DMS53 (cell line): ENCODE results near the gene LRRC30.
A peak's percentile ranks its signal among the peaks of the same experiment; 100 is the strongest.

Experiments used
- DNase-seq: peaks from one replicate; lab custom pipeline; 2025; lab: John Stamatoyannopoulos, UW

Gene LRRC30

GRCh38 chr18:7237673-7238272 is 6.9 kb downstream of the LRRC30 start:
- no peak for DNase-seq

GRCh38 chr18:7242926-7243325 is 12.0 kb downstream of the LRRC30 start:
- no peak for DNase-seq

GRCh38 chr18:7248877-7249276 is 18.0 kb downstream of the LRRC30 start:
- DNase-seq: no peak

- no peak for DNase-seq
Measured at GRCh38 chr18:7254163-7254562, 23.3 kb downstream of the LRRC30 start.

DNA sequence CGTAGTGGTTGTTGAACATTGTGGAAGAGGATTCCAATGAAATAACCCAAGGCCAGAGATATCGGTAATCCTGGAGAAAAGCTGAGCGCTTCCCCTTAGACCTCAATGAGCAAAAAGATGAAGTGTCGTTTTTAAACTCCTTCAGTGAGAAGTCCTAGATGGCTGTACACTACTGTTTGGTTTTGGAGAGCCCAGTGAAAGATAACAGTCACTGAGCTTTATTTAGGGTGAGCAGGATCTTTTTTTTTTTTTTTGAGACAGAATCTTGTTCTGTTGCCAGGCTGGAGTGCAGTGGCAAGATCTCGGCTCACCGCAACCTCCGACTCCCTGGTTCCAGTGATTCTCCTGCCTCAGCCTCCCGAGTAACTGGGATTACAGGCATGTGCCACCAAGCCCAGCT is 24.2 kb downstream of the LRRC30 start:
- DNase-seq: no peak

DNA sequence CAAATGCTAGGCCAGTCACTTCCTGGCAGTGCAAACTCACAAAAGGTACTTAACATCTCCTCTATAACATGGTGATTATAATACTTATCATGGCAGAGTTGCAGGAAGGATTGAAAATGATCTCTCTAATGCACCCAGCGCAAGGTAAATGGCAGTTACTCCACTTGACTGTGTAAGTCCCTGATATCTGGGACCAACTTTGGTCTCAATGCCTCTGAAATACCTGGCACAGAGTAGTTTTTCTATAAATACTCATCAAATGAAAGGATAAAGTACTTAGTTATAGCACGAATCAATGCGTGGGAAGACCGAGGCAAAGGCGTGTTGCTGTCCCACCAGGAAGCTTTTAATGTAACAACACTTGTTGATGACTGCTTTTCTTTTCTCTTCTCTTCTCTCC is 24.8 kb downstream of the LRRC30 start:
- no peak for DNase-seq

DNA sequence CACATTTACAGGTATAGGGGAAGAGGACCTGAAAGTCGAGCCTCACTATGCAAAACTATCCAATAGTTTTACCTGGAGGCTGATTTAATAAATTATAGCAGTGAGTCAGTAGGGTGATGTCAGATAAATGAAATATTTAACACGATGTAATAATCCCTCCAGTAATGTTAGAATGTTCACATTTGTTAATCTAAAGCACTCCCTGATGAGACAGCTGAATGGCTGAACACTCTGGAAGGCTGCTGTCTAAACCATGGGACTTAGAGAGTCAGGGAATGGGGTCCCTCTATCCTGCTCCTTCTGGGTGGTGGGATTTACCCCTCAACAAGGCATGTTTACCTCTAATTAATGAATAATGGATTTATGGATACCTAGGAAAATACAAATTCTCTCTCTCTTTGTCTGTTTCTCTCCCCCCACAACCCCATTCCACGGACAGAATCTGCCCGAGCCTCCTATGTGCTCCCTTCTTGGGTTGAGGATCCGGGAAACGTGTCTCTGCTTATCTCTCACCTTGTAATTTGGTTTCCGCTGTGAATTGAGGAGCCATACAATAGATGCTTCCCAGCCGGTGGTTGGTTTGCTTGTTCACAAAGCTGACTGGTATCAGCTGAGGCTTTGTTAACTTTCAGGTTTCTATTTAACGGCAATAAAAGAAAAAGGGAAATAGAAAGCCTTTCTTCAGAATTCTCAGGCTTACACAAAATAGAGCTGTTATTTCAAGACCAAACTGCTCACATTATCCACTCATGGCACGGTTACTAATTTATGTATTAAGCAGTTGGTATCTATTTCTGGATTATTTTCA is 25.9 kb downstream of the LRRC30 start:
- no peak for DNase-seq

DNA sequence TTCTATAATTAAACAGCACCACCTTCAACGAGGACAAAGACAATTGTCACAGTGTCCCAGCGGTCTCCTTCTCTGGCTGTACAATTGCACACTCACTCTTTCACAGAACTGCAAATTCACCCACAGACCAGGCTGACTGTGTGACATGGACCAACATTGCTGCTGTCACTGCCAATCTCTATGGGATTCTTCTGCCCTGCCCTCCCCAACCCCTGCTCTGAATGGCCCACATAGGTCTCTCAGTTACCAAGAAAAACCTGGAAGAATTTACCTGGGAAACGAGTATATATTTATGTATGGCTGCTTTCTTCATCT is 26.5 kb downstream of the LRRC30 start:
- no peak for DNase-seq

DNA sequence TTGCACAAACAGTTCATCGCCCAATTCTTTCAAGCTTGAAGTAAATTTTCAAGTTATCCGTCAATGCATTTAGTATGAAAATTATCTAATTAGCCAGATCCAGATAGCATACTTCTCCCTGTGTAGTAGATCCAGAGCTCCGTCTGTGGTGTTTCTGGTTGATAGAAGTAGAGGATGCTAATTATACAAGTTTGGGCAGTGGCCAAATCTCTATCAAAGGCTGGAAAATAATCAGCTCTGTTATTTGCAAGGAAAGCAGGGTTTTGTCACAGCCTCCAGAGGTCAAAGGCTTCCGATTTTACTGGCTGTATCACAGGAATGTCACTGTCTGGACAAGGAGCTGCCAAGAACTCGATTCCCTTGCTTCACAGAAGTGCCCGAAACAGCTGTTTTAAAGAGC is 28.6 kb downstream of the LRRC30 start:
- DNase-seq: no peak

DNA sequence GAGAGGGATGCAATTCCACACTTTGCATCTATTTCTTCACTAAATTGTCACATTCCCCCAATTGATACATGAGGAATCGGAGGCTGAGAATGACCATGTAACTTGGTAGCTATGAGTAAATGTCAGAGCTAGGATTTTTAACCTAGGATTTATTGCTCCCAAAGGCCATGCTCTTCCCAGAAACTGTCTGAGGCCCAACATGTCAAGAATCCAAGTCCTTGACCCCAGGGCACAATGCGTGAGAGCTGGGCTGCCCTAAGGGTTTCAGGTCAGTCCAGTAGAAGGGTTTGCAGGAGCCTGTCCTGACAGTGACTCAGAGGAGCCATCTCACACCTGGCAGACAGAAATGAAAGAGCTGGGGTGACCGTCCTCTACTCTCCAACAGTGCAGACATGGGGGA is 30.3 kb downstream of the LRRC30 start:
- no peak for DNase-seq

GRCh38 chr18:7267973-7268372 is 37.1 kb downstream of the LRRC30 start:
- DNase-seq: no peak

GRCh38 chr18:7269942-7270341 is 39.1 kb downstream of the LRRC30 start:
- DNase-seq: no peak

DNA sequence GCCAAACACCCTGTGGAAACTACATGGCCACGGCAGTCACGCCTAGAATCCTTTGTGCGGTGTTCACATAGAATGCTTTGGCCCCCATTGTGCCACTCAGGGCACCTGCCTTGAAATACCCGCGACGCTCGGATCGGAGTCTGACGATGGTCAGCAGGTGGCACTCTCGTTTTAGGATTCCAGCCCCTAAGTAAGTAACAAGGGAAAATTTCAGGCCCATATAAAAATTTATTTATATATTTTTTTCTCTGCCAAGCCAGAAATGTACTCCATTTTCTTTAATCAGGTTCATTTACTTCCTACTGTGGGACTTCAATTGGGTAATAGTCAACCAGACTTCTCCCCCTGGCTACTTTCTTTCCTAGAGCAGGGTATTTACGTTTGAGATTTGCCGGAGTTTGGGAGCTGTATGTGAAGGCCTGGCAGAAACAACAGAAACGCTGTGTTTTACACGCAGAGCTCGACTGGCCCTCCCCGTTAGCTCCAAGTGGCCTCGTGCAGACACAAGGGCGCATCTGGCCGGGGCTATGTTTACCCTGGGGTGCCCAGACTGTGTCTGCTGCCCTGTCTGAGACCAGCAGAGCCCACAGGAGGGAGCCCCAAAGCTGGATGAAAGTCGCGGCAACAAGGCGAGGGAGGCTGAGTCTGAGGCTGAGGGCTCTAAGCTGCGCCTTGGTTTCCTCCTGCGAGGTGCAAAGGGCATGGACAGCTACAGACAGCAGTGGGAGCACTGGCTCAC is 41.6 kb downstream of the LRRC30 start:
- peak; percentile 95 for DNase-seq

DNA sequence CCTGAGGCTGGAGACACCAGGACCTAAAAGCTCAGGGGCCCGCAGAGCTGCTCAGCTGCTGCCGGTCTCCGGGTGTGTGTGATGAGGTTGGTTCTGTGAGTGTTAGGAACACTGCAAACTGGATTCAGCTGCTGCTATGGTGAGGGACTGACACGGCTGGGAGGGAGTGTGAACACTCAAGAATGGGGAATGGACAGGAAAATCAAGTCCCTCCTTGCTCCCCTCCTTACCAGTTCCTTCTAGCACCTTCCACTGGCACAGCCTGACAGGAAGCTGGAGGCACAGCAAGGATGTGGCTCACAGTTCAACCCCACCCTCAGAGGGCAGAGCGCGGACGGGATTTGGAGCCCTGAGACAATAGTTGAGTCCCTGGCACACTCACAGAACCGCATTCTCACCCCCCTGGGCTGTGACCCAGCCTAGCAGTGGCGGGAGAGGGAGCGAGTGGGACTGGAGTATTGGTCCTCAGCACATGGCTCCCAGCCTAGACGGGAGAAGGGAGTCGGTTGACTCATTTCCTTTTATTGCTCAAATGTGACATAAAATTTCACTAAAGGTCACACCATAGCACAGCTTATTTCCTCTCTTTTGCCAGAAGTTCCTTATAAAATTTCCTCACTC is 42.5 kb downstream of the LRRC30 start:
- DNase-seq: no peak

- DNase-seq: no peak
Measured at GRCh38 chr18:7281579-7281978, 50.7 kb downstream of the LRRC30 start.
